ENCODE results near the gene ZNF692. TPM values are rescaled to one million over a fixed set of nuclear protein-coding genes. Genes with fewer than 3 reads are reported as not detected.

The ZNF692 gene
- total and polyA plus RNA-seq, 2 of the 13 experiments (the other 11 are each of a cell fraction or from before 2014, with no cell fraction given) = 27.3 to 45.8 TPM

GRCh38 chr1:248838357-248839167 is 20.3 kb downstream of the ZNF692 start (continued):
- TF ChIP-seq RFX3 (CRISPR knock-in tag; IDR thresholded peaks at IDR 0.05) = no peak
- TF ChIP-seq HDAC6 (IDR thresholded peaks at IDR 0.05; ENCODE audit: low read depth, low read length) = no peak
- no peak for TF ChIP-seq RFX1 (IDR thresholded peaks at IDR 0.05)
- no peak for TF ChIP-seq ZNF335 (CRISPR knock-in tag; IDR thresholded peaks at IDR 0.05)
- TF ChIP-seq, protein P1, sequence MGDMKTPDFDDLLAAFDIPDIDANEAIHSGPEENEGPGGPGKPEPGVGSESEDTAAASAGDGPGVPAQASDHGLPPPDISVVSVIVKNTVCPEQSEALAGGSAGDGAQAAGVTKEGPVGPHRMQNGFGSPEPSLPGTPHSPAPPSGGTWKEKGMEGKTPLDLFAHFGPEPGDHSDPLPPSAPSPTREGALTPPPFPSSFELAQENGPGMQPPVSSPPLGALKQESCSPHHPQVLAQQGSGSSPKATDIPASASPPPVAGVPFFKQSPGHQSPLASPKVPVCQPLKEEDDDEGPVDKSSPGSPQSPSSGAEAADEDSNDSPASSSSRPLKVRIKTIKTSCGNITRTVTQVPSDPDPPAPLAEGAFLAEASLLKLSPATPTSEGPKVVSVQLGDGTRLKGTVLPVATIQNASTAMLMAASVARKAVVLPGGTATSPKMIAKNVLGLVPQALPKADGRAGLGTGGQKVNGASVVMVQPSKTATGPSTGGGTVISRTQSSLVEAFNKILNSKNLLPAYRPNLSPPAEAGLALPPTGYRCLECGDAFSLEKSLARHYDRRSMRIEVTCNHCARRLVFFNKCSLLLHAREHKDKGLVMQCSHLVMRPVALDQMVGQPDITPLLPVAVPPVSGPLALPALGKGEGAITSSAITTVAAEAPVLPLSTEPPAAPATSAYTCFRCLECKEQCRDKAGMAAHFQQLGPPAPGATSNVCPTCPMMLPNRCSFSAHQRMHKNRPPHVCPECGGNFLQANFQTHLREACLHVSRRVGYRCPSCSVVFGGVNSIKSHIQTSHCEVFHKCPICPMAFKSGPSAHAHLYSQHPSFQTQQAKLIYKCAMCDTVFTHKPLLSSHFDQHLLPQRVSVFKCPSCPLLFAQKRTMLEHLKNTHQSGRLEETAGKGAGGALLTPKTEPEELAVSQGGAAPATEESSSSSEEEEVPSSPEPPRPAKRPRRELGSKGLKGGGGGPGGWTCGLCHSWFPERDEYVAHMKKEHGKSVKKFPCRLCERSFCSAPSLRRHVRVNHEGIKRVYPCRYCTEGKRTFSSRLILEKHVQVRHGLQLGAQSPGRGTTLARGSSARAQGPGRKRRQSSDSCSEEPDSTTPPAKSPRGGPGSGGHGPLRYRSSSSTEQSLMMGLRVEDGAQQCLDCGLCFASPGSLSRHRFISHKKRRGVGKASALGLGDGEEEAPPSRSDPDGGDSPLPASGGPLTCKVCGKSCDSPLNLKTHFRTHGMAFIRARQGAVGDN (CRISPR knock-in tag; IDR thresholded peaks at IDR 0.05) = peak; percentile 90
- no peak for TF ChIP-seq PTBP1 (IDR thresholded peaks at IDR 0.05; ENCODE audit: low read depth, low read length, poor library complexity, severe bottlenecking)
- no peak for TF ChIP-seq ZMAT5 (CRISPR knock-in tag; IDR thresholded peaks at IDR 0.05; ENCODE audit: borderline replicate concordance, low read depth)
- TF ChIP-seq, protein P2, sequence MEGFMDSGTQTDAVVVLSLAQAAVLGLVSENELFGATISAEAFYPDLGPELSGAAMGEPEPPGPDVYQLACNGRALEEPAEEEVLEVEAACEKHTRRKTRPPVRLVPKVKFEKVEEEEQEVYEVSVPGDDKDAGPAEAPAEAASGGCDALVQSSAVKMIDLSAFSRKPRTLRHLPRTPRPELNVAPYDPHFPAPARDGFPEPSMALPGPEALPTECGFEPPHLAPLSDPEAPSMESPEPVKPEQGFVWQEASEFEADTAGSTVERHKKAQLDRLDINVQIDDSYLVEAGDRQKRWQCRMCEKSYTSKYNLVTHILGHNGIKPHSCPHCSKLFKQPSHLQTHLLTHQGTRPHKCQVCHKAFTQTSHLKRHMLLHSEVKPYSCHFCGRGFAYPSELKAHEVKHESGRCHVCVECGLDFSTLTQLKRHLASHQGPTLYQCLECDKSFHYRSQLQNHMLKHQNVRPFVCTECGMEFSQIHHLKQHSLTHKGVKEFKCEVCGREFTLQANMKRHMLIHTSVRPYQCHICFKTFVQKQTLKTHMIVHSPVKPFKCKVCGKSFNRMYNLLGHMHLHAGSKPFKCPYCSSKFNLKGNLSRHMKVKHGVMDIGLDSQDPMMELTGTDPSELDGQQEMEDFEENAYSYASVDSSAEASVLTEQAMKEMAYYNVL (CRISPR knock-in tag; IDR thresholded peaks at IDR 0.05; ENCODE audit: borderline replicate concordance) = peak; percentile 26; the same call in 1 of the 2 replicates
- TF ChIP-seq HDAC1 (CRISPR knock-in tag; IDR thresholded peaks at IDR 0.05) = peak; percentile 70
- no peak for TF ChIP-seq HOXA7 (CRISPR knock-in tag; IDR thresholded peaks at IDR 0.05)
- TF ChIP-seq KDM5A (IDR thresholded peaks at IDR 0.05; ENCODE audit: borderline replicate concordance, low read length) = no peak
- TF ChIP-seq, protein P3, sequence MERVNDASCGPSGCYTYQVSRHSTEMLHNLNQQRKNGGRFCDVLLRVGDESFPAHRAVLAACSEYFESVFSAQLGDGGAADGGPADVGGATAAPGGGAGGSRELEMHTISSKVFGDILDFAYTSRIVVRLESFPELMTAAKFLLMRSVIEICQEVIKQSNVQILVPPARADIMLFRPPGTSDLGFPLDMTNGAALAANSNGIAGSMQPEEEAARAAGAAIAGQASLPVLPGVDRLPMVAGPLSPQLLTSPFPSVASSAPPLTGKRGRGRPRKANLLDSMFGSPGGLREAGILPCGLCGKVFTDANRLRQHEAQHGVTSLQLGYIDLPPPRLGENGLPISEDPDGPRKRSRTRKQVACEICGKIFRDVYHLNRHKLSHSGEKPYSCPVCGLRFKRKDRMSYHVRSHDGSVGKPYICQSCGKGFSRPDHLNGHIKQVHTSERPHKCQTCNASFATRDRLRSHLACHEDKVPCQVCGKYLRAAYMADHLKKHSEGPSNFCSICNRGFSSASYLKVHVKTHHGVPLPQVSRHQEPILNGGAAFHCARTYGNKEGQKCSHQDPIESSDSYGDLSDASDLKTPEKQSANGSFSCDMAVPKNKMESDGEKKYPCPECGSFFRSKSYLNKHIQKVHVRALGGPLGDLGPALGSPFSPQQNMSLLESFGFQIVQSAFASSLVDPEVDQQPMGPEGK (CRISPR knock-in tag; IDR thresholded peaks at IDR 0.05) = 0 out of 2 replicates have a peak, but pooled peaks have one; percentile 39
- TF ChIP-seq SNRNP70 (IDR thresholded peaks at IDR 0.05; ENCODE audit: low read depth, low read length) = no peak

Measured in HepG2 (cell line).